ENCODE results near the gene TMEM201.

DNA sequence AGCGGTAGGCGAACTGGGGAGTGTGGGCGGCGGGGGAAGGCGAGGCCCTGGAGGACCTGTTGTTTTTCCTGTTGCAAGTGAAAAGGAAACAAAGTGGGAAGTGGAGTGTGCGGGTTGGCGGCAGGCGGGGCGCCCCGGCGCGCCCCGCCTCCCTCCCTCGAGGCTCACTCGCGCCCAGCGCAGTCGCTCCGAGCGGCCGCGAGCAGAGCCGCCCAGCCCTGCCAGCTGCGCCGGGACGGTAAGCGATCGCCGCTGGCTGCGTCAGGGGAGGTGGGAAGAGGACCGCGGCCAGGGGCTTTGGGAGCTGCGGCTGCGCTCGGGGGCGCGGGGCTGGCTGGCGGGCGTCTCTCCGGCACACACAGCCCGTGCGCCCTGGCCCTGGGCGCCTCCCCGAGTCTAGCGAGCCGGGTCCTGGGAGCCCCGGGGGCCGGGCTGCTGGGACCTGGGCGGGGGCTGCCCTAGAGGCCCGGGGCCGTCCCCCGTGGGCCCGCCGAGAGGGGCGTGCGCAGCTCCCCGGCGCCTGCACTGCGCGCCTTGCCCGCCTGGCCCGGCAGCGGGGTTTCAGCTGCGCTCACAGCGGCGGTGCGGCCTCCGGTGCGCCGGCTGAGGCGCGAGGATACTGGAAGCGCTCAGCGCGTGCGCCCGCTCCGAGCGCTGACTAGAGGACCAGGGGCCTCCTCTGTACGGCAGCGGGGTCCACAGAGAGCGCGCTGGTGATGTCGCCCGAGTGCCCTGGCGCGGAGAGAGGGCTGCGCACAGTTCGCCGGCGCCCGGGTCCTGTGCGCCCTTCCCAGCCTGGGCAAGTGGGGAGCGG is 63.1 kb downstream of the TMEM201 start, which contains the start of gene PIK3CD:
- TF ChIP-seq, protein P1, sequence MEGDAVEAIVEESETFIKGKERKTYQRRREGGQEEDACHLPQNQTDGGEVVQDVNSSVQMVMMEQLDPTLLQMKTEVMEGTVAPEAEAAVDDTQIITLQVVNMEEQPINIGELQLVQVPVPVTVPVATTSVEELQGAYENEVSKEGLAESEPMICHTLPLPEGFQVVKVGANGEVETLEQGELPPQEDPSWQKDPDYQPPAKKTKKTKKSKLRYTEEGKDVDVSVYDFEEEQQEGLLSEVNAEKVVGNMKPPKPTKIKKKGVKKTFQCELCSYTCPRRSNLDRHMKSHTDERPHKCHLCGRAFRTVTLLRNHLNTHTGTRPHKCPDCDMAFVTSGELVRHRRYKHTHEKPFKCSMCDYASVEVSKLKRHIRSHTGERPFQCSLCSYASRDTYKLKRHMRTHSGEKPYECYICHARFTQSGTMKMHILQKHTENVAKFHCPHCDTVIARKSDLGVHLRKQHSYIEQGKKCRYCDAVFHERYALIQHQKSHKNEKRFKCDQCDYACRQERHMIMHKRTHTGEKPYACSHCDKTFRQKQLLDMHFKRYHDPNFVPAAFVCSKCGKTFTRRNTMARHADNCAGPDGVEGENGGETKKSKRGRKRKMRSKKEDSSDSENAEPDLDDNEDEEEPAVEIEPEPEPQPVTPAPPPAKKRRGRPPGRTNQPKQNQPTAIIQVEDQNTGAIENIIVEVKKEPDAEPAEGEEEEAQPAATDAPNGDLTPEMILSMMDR (tag by site-specific recombination; IDR thresholded peaks at IDR 0.05), result no peak
- TF ChIP-seq ZNF274 (IDR thresholded peaks at IDR 0.05; ENCODE audit: low read length) (no peak), ZNF274 (tag by site-specific recombination; IDR thresholded peaks at IDR 0.05; ENCODE audit: borderline replicate concordance) (no peak)
